ENCODE data around the gene SLC16A8.

Gene SLC16A8

GRCh38 chr22:38083931-38084631 is at the start of gene SLC16A8:
SLC16A8 (minus strand) TSS chr22:38084184; CDS start chr22:38082873, 1,311 bp downstream.
- no peak within 1 kb of the TSS for H3K4me2 ChIP-seq (ENCODE audit: low read length)
- no peak within 1 kb of the TSS for H3K9ac ChIP-seq (ENCODE audit: low read length)
- H3K9me2 ChIP-seq (ENCODE audit: low read depth, low read length), result no peaks in the 10 kb centered on the region
- no peaks in the 10 kb centered on the region for H3K36me3 ChIP-seq (ENCODE audit: insufficient read depth, low read length)
- H3K79me2 ChIP-seq (ENCODE audit: insufficient read depth, low read length), result no peaks in the 10 kb centered on the region
- no peak within 1 kb of the TSS for H2AFZ ChIP-seq (ENCODE audit: low read length)
- no peak for TF ChIP-seq EZH2 (IDR thresholded peaks at IDR 0.05; ENCODE audit: borderline replicate concordance, low read length)
- no peak for TF ChIP-seq CTCF (IDR thresholded peaks at IDR 0.05; ENCODE audit: low read length)
- no peaks in the 10 kb centered on the region for H3K9me3 ChIP-seq (ENCODE audit: low read length)
- no peak within 1 kb of the TSS for H3K4me3 ChIP-seq (ENCODE audit: low read depth, low read length, poor library complexity, severe bottlenecking)
- no peaks in the 10 kb centered on the region for H4K20me1 ChIP-seq (ENCODE audit: insufficient read depth, low read length)
- no peaks in the 10 kb centered on the region for H3K27me3 ChIP-seq (ENCODE audit: insufficient read depth, low read length)
- H3K27ac ChIP-seq (ENCODE audit: low read depth, low read length, poor library complexity, severe bottlenecking), result no peak within 1 kb of the TSS
- H3F3A ChIP-seq (ENCODE audit: insufficient read depth, low read length), result no peaks in the 10 kb centered on the region
- H3K4me1 ChIP-seq (ENCODE audit: insufficient read depth, low read length, severe bottlenecking), result no peaks in the 10 kb centered on the region

- no peak overlapping the region for H3K4me2 ChIP-seq (ENCODE audit: low read length)
- H3K27ac ChIP-seq (ENCODE audit: low read depth, low read length, poor library complexity, severe bottlenecking), result no peak overlapping the region
- H3K4me3 ChIP-seq (ENCODE audit: low read depth, low read length, poor library complexity, severe bottlenecking), result no peak overlapping the region
- H3K9me2 ChIP-seq (ENCODE audit: low read depth, low read length), result no peaks in the 10 kb centered on the region
- H4K20me1 ChIP-seq (ENCODE audit: insufficient read depth, low read length), result no peaks in the 10 kb centered on the region
- H3F3A ChIP-seq (ENCODE audit: insufficient read depth, low read length), result no peaks in the 10 kb centered on the region
- no peaks in the 10 kb centered on the region for H3K27me3 ChIP-seq (ENCODE audit: insufficient read depth, low read length)
- H2AFZ ChIP-seq (ENCODE audit: low read length), result no peak overlapping the region
- TF ChIP-seq CTCF (IDR thresholded peaks at IDR 0.05; ENCODE audit: low read length) (no peak), EZH2 (IDR thresholded peaks at IDR 0.05; ENCODE audit: borderline replicate concordance, low read length) (no peak)
- no peaks in the 10 kb centered on the region for H3K79me2 ChIP-seq (ENCODE audit: insufficient read depth, low read length)
- H3K9ac ChIP-seq (ENCODE audit: low read length), result no peak overlapping the region
- H3K4me1 ChIP-seq (ENCODE audit: insufficient read depth, low read length, severe bottlenecking), result no peaks in the 10 kb centered on the region
- H3K36me3 ChIP-seq (ENCODE audit: insufficient read depth, low read length), result 0 out of 2 replicates have a peak, but pooled peaks cover 5% of the 10 kb centered on the region
- H3K9me3 ChIP-seq (ENCODE audit: low read length), result no peaks in the 10 kb centered on the region
Observed at GRCh38 chr22:38133331-38133730, 49.3 kb upstream of the SLC16A8 start.

- TF ChIP-seq CTCF (IDR thresholded peaks at IDR 0.05; ENCODE audit: low read length) (no peak), EZH2 (IDR thresholded peaks at IDR 0.05; ENCODE audit: borderline replicate concordance, low read length) (no peak)
- Histone ChIP-seq H3K36me3 (ENCODE audit: insufficient read depth, low read length) (0 out of 2 replicates have a peak, but pooled peaks cover 5% of the 10 kb centered on the region), H3K4me2 (ENCODE audit: low read length) (no peak overlapping the region), H3K4me3 (ENCODE audit: low read depth, low read length, poor library complexity, severe bottlenecking) (no peak overlapping the region), H3K9me3 (ENCODE audit: low read length) (no peaks in the 10 kb centered on the region), H2AFZ (ENCODE audit: low read length) (no peak overlapping the region), H3K27me3 (ENCODE audit: insufficient read depth, low read length) (no peaks in the 10 kb centered on the region), H3K79me2 (ENCODE audit: insufficient read depth, low read length) (no peaks in the 10 kb centered on the region), H3K4me1 (ENCODE audit: insufficient read depth, low read length, severe bottlenecking) (no peaks in the 10 kb centered on the region), H3K27ac (ENCODE audit: low read depth, low read length, poor library complexity, severe bottlenecking) (no peak overlapping the region), H3K9me2 (ENCODE audit: low read depth, low read length) (no peaks in the 10 kb centered on the region), H3K9ac (ENCODE audit: low read length) (no peak overlapping the region), H3F3A (ENCODE audit: insufficient read depth, low read length) (no peaks in the 10 kb centered on the region), H4K20me1 (ENCODE audit: insufficient read depth, low read length) (no peaks in the 10 kb centered on the region)
Observed at GRCh38 chr22:38132794-38133193, 48.8 kb upstream of the SLC16A8 start.

All from OCI-LY1 (cell line).